Keratinocyte (primary cell): ENCODE results near the gene ERCC6L2. TPM values are rescaled to one million over a fixed set of nuclear protein-coding genes. Genes with fewer than 3 reads are reported as not detected.

Experiments
- DNase-seq: peaks from one replicate; pipeline ENCODE4 v3.0.0-alpha.2; 2011; ENCODE audit warnings: low read depth, missing footprints, low spot score
- FAIRE-seq: peaks from 2 replicates; lab custom pipeline; 2011; peaks lifted over from hg19 to GRCh38; lab: Jason Lieb, UNC
- H2AFZ ChIP-seq: 2 replicates; pipeline ENCODE4 v1.6.0; 2012; ENCODE audit warnings: low read length, control low read depth, inconsistent platforms; ENCODE audit not compliant: control insufficient read depth
- H3K27ac ChIP-seq: 2 replicates; pipeline ENCODE4 v1.5.1; 2011; ENCODE audit warnings: low read length; ENCODE audit not compliant: control insufficient read depth, insufficient read depth
- H3K27me3 ChIP-seq: 3 replicates; pipeline ENCODE4 v1.6.0; 2011; ENCODE audit warnings: low read length; ENCODE audit not compliant: control insufficient read depth, insufficient read depth; ENCODE audit errors: extremely low read depth
- H3K36me3 ChIP-seq, 2 experiments: 2 replicates in 1 of 2; 3 replicates in 1 of 2; pipeline ENCODE4 v1.5.1; 2011; ENCODE audit warnings: low read length in 2 of 2, mild to moderate bottlenecking in 1 of 2; ENCODE audit not compliant: control insufficient read depth in 2 of 2, insufficient read depth in 2 of 2; ENCODE audit errors: extremely low read depth in 1 of 2
- H3K4me1 ChIP-seq: 3 replicates; pipeline ENCODE4 v1.5.1; 2011; ENCODE audit warnings: low read length; ENCODE audit not compliant: control insufficient read depth, insufficient read depth; ENCODE audit errors: extremely low read depth
- H3K4me2 ChIP-seq: 3 replicates; pipeline ENCODE4 v1.6.0; 2011; ENCODE audit warnings: low read depth, low read length; ENCODE audit not compliant: control insufficient read depth, insufficient read depth; ENCODE audit errors: extremely low read depth
- H3K4me3 ChIP-seq, 3 experiments: fragments of 200-600 bp in 1 of 3; sonication (generic) in 1 of 3; 2 replicates in 2 of 3; 3 replicates in 1 of 3; pipeline ENCODE4 v1.5.1; 2011 to 2016; ENCODE audit warnings: low read length in 3 of 3, mild to moderate bottlenecking in 3 of 3, control low read depth in 2 of 3, inconsistent platforms in 1 of 3, low read depth in 1 of 3, mixed read lengths in 1 of 3, mixed run types in 1 of 3, moderate library complexity in 1 of 3; ENCODE audit not compliant: control insufficient read depth in 2 of 3, insufficient read depth in 2 of 3; ENCODE audit errors: extremely low read depth in 1 of 3
- H3K79me2 ChIP-seq: 2 replicates; pipeline ENCODE4 v1.6.0; 2012; ENCODE audit warnings: low read length; ENCODE audit not compliant: control insufficient read depth, insufficient read depth
- H3K9ac ChIP-seq: 3 replicates; pipeline ENCODE4 v1.6.0; 2011; ENCODE audit warnings: low read length; ENCODE audit not compliant: control insufficient read depth, insufficient read depth; ENCODE audit errors: extremely low read depth
- H3K9me1 ChIP-seq: 3 replicates; pipeline ENCODE4 v1.6.0; 2011; ENCODE audit warnings: low read length; ENCODE audit not compliant: control insufficient read depth, insufficient read depth; ENCODE audit errors: extremely low read depth
- H3K9me3 ChIP-seq: 2 replicates; pipeline ENCODE4 v1.5.1; 2012; ENCODE audit warnings: low read depth, low read length; ENCODE audit not compliant: control insufficient read depth
- H4K20me1 ChIP-seq: 3 replicates; pipeline ENCODE4 v1.6.0; 2011; ENCODE audit warnings: low read length; ENCODE audit not compliant: control insufficient read depth, insufficient read depth; ENCODE audit errors: extremely low read depth
- EZH2 ChIP-seq: IDR thresholded peaks from one replicate; pipeline ENCODE4 v1.6.1; 2012; ENCODE audit warnings: inconsistent platforms, mild to moderate bottlenecking, low read length, moderate library complexity
- dilution Hi-C: fragments of 300-500 bp; cut with MboI; formaldehyde crosslinking; loops from one replicate; pipeline ENCODE4 v1.7.0; 2020; ENCODE audit warnings: low sequenced_read_pairs; ENCODE audit not compliant: extremely low pct_ligation_motif_present
- polyA plus RNA-seq, 5 experiments: library from polyadenylated mRNA; depleted of rRNA in 3 of 5; stranded (reverse) in 3 of 5; stranded (forward) in 1 of 5; unstranded in 1 of 5; fragments of >200 nt; gene quantifications; 1 replicate in 1 of 5; 2 replicates in 3 of 5; 3 replicates in 1 of 5; pipeline versions ENCODE4 v1.2.1 to v1.2.3, GENCODE V29; 2011 to 2012; ENCODE audit warnings: missing spikeins in 2 of 5, low read depth in 1 of 5, low replicate concordance in 1 of 5
- TF ChIP-seq, protein P1 (sequence below), 3 experiments: IDR thresholded peaks in 1 of 3; conservative IDR thresholded peaks in 1 of 3; optimal IDR thresholded peaks in 1 of 3; 2 replicates in 2 of 3; 3 replicates in 1 of 3; pipeline versions ENCODE3 to v1.5.1; 2011; ENCODE audit warnings: low read length in 3 of 3, mild to moderate bottlenecking in 3 of 3, moderate library complexity in 2 of 3, control low read depth in 1 of 3, inconsistent platforms in 1 of 3; ENCODE audit not compliant: insufficient read depth in 2 of 3; ENCODE audit errors: extremely low read depth in 1 of 3

Gene ERCC6L2
- polyA plus RNA-seq, 1 donor (not counting 4 experiments of a cell fraction or from before 2014, with no cell fraction given) = 15.4 TPM

DNA sequence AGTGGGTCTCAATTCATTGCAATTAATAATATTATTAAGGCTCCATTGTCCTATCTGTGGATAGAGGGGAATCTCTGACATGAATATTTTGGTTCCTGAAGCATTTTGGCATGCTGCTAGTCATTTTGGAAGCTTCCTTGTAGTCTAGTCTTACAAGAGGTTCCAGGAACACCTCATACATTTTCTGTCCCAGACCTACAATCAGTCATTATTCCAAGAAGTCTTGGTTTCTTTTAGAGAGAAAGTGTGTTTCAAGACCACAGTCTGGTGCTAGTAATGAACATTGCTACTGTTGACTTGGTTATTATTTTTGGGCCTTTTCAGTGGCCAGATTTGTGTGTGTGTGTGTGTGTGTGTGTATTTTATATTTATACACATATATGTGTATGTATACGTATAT, 98.9 kb downstream of the ERCC6L2 start:
- no peak overlapping the region for H3K4me2 ChIP-seq
- no peaks in the 10 kb centered on the region for H3K27me3 ChIP-seq
- H3K4me3 ChIP-seq = no peak overlapping the region
- no peaks in the 10 kb centered on the region for H4K20me1 ChIP-seq
- no peaks in the 10 kb centered on the region for H3K79me2 ChIP-seq
- H3K4me1 ChIP-seq = no peaks in the 10 kb centered on the region
- no peak for DNase-seq
- H3K27ac ChIP-seq = no peak overlapping the region
- no peak overlapping the region for H3K9ac ChIP-seq
- no peaks in the 10 kb centered on the region for H3K9me1 ChIP-seq
- FAIRE-seq = no peak
- H3K9me3 ChIP-seq = no peaks in the 10 kb centered on the region
- H2AFZ ChIP-seq = no peak overlapping the region
- dilution Hi-C loops = no loop called here
- TF ChIP-seq, protein P1, sequence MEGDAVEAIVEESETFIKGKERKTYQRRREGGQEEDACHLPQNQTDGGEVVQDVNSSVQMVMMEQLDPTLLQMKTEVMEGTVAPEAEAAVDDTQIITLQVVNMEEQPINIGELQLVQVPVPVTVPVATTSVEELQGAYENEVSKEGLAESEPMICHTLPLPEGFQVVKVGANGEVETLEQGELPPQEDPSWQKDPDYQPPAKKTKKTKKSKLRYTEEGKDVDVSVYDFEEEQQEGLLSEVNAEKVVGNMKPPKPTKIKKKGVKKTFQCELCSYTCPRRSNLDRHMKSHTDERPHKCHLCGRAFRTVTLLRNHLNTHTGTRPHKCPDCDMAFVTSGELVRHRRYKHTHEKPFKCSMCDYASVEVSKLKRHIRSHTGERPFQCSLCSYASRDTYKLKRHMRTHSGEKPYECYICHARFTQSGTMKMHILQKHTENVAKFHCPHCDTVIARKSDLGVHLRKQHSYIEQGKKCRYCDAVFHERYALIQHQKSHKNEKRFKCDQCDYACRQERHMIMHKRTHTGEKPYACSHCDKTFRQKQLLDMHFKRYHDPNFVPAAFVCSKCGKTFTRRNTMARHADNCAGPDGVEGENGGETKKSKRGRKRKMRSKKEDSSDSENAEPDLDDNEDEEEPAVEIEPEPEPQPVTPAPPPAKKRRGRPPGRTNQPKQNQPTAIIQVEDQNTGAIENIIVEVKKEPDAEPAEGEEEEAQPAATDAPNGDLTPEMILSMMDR (optimal IDR thresholded peaks at IDR 0.05 in 1 of 3, IDR thresholded peaks at IDR 0.05 in 1 of 3, conservative IDR thresholded peaks at IDR 0.05 in 1 of 3; ENCODE audit: extremely low read depth in 1 of 3, insufficient read depth in 2 of 3, low read length in 3 of 3) = no peak
- no peak for TF ChIP-seq EZH2
- H3K36me3 ChIP-seq = peaks cover 0 to 3% of the 10 kb centered on the region in 2 experiments

DNA sequence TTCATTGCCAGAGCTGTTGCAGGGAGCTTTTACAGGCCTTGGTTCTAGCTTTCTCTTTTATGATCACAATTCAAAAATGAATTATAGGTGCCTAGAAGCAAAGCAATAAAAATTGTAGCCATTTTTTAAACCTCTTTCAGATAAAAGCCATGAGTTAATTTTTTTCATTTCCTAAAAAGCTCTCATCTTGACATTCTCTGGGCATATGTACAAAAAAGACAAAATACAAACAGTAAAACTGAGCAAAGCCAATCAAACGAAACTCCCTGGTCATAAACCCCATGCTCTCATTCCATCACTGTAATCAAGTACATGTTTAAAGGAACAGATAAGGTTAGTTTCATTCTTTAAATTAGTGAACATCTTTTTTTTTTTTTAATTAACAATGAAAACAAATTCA, 101.9 kb downstream of the ERCC6L2 start:
- no peak for TF ChIP-seq EZH2
- TF ChIP-seq, protein P1 (optimal IDR thresholded peaks at IDR 0.05 in 1 of 3, IDR thresholded peaks at IDR 0.05 in 1 of 3, conservative IDR thresholded peaks at IDR 0.05 in 1 of 3; ENCODE audit: extremely low read depth in 1 of 3, insufficient read depth in 2 of 3, low read length in 3 of 3) = no peak
- Histone ChIP-seq H3K4me3 (no peak overlapping the region), H3K9me3 (no peaks in the 10 kb centered on the region), H4K20me1 (no peaks in the 10 kb centered on the region), H3K4me1 (no peaks in the 10 kb centered on the region), H3K79me2 (no peaks in the 10 kb centered on the region), H2AFZ (no peak overlapping the region), H3K36me3 (no peaks in the 10 kb centered on the region), H3K9ac (no peak overlapping the region), H3K27ac (no peak overlapping the region), H3K9me1 (no peaks in the 10 kb centered on the region), H3K27me3 (no peaks in the 10 kb centered on the region), H3K4me2 (no peak overlapping the region)
- dilution Hi-C loops = no loop called here
- FAIRE-seq (no peak), DNase-seq (no peak)
